ENCODE results near the gene RGS7.
"Not testable (repeated sequence)": the region's sequence is repeated elsewhere in the genome, so short reads cannot be mapped to it uniquely, and the experiment has no call there.

The RGS7 gene

DNA sequence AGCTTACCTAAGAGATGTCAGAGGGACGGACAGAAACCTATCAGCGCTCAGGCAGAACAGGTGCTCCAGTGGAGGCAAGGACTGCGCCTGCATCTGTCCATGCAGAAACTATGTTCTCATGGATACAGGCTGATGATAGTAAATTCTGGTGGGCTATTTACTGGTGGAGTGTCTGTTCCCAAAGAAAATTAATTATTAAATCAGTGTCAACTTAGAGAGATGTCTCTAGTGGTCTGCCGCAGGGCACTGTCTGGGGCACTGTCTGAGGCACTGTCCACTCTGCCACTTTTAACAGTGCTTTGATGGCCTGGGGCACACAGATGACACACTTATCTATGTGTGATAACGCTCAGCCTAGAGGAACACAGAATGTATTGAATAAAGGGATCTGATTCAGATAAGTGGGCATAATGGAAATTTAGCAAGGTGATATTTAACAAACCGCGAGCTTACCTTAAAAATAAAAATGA is 148.1 kb downstream of the RGS7 start:
- no peak for DNase-seq (ENCODE audit: low read depth)

GRCh38 chr1:241203817-241204216 is 153.2 kb downstream of the RGS7 start:
- no peak for DNase-seq (ENCODE audit: low read depth)

DNA sequence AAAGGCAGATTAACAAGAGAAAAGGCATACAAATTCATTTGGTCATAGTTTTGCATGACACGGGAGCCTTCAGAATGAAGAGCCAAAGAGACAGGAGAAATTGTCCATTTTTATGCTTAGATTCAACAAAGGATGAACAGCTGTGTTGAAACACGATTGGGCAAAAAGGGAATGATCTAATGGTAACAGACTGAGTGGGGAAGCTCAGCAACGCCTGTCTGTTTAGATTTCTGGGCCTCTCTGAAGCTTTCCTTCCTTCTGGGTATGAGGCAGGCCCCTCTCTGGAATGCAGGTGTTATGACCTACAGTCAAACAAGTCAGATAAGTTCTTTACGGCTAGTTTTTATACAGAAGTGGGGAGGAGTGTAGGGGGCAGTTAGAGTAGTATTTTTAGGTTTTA is 154.6 kb downstream of the RGS7 start:
- no peak for DNase-seq (ENCODE audit: low read depth)

GRCh38 chr1:241186716-241187115 is 170.3 kb downstream of the RGS7 start:
- DNase-seq (ENCODE audit: low read depth) = no peak

DNA sequence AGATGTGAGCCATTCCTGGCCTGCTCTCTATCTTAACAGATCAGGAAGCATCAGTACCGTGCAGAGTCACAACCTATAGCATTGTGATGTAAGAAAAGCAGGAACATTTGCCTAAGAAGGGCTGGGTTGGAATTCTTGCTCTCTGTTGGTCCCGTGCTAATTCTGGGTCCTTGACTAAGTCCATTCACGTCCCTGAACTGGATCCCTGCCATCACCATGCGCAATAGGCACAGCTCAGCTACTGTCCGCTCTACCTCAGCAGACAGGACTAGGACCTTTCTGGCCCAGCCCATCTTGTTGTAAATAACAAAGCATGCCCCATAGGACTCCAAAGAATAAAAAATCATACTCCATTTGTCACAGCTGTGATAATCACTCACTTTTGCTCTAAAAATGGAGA is 175.0 kb downstream of the RGS7 start:
- DNase-seq (ENCODE audit: low read depth) = no peak

GRCh38 chr1:241181471-241181870 is 175.5 kb downstream of the RGS7 start:
- DNase-seq (ENCODE audit: low read depth) = no peak

DNA sequence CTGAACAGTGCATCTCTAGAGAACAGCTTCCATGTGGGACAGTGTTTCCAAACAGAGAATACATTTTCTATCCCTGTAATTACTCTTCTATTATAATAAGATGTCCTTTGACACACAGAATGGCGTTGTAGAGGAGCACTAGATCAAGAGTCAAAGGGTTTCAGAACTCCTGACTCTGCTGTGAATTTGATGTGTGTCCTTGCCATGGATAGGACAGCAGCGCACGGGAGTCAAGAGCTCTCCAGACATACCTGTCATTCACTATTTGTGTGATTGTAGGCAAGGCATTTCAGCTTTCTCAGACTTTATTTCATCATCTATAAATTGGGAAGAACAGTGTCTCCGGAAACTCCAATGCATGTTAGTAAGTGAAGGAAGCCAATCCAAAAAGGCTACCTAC is 176.4 kb downstream of the RGS7 start:
- DNase-seq (ENCODE audit: low read depth) = no peak

DNA sequence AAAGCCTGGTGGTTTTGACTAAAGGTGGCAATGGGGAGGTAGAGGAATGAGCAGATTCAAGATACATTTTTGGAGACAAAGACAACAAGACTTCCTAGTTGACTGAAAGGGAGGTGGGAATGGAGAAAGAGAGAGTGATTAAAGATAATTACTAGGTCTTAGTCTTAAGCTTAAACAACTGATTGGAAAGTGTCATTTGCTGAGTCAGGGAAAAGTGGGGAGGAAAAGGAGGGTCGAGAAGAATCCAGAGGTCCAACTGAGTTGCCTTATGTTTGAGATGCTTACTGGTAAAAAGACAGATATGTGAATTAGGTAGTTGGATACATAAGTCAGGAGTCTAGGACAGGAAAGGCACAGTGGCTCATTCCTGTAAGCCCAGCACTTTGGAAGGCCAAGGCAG is 179.3 kb downstream of the RGS7 start:
- DNase-seq (ENCODE audit: low read depth) = no peak

DNA sequence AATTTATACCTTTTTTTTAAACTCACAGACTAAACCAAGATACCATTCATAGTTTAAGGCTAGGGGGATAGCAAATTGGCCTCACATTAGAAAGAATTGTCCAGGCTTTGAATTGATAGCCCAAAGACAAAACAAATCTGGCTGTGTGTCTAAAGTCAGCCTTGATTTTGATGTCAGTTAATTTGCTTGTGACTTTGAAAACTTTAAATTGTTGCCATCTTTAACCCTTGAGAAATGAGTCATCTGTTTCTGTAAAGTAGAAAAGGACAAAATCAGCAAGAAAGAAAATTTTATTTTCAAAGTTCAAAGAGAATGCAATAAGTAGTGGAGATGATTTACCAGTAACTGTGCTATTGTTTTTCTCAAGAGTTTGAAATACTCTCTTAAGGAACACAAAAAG is 184.5 kb downstream of the RGS7 start:
- DNase-seq (ENCODE audit: low read depth) = no peak

GRCh38 chr1:241171991-241172390 is 185.0 kb downstream of the RGS7 start:
- DNase-seq (ENCODE audit: low read depth) = no peak

DNA sequence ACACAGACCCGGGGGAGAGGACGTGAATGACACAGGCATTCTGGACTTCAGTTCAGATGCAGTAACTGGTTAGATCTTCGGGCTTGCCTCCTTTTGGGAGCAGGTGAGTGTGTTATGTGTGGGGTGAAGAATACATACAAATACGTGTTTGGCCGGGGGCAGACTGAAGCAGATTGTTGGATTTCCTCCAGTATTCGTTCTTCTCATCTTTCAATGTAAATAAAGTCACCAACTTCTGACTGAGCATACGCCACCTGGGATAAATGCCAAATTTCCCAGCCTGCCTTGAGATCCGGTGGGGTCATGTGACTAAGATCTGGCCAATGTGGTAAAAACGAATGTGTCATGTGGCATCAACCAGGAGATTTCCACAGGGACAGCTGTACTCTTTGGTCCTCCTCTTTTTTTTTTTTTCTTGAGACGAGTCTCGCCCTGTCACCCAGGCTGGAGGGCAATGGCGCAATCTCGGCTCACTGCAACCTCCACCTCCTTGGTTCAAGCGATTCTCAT is 189.8 kb downstream of the RGS7 start:
- DNase-seq (ENCODE audit: low read depth) = no peak

DNA sequence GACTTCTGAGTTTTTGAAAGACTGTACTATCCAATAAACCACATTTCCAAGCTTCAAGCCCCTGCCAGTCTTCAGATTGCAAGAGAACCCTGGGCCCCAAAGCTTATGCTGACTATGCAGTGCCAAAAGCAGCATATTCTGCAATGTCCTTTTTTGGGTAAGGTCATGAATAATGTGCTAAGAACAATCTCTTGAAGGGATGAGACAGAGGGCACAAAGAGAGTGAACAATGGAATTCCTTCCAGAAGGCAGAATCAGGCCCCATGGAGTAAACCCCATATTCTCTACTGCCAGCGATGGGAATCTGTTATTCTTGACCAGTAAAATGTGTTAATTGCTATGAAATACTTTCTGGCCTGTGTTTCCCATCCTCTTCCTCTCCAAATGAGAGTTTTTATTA is 190.4 kb downstream of the RGS7 start:
- DNase-seq (ENCODE audit: low read depth) = no peak

- not testable (repeated sequence) for DNase-seq (ENCODE audit: low read depth)
Measured at GRCh38 chr1:241165256-241165655, 191.7 kb downstream of the RGS7 start.

GRCh38 chr1:241163363-241163762 is 193.6 kb downstream of the RGS7 start:
- DNase-seq (ENCODE audit: low read depth) = no peak

DNA sequence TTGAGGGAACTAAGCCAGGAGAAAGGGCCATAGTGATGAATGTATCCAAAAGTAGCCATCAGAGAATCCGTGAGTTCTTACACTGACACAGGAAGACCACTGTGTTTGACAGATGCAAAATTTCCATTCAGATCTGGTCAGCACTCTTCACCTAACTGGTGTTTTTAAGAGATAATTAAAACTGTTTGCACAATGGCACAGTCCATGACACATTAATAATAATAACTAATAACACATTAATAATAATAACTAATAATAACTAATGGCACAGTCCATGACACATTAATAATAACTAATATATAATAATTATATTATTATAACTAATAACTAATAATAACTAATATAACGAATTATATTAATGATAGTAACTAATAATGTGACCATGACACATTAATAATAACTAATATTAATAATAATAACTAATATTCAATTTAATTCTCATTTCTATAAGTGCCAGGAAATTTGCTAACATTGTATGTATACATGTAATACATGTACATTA is 195.8 kb downstream of the RGS7 start:
- no peak for DNase-seq (ENCODE audit: low read depth)

DNA sequence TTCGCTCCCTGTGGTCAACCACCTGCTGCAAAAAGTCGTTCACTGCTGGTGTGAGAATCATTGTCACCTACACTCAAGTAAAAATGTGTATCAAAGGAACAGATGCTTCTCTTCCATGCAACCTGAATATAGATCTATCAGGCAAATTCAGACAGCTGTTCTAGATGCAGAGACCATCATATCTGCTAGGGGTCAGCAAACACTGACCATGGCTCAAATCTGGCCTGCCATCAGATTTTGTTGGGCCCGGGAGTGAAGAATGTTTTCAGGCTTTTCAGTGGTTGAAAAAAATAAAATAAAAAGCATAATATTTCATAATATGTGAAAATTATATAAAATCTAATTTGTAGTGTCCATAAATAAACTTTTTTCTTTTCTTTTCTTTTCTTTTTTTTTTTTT is 199.6 kb downstream of the RGS7 start:
- DNase-seq (ENCODE audit: low read depth) = no peak

- no peak for DNase-seq (ENCODE audit: low read depth)
Measured at GRCh38 chr1:241156231-241156965, 200.6 kb downstream of the RGS7 start.

GRCh38 chr1:241145881-241146280 is 211.1 kb downstream of the RGS7 start:
- no peak for DNase-seq (ENCODE audit: low read depth)

GRCh38 chr1:241143765-241144442 is 213.1 kb downstream of the RGS7 start:
- DNase-seq (ENCODE audit: low read depth) = no peak

DNA sequence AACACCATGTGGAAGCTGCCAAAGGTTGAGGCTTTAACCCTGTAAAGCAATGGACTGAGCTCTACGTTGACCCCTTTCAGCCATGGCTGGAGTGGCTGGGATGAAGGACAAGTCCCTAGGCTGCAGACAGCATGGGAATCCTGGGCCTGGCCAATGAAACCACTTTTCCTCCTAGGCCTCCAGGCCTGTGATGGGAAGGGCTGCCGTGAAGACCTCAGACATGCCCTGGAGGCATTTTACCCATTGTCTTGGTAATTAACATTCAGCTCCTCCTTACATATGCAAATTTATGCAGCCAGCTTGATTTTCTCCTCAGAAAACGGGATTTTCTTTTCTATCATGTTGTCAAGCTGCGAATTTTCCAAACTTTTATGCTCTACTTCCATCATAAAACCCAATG is 214.5 kb downstream of the RGS7 start:
- no peak for DNase-seq (ENCODE audit: low read depth)

- DNase-seq (ENCODE audit: low read depth) = not testable (repeated sequence)
Measured at GRCh38 chr1:241141646-241142045, 215.4 kb downstream of the RGS7 start.

DNA sequence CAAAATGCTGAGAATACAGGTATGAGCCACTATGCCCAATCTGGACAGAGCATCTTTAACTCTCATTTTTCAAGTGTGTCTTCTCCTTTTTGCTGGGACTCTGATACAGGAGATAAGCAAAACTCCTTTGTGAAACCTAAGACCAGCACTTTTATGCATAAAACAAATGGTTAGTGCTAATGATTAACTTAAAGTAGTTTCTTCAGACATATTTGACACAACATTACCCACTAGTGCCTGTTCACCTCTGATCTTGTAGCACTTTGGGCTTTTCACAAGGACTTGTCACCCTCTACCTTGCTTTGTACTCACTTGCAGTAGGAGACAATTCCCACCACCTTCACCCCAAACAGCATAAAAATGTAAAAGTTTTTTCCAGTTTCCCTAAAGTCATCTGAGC is 216.3 kb downstream of the RGS7 start:
- DNase-seq (ENCODE audit: low read depth) = no peak

GRCh38 chr1:241139047-241139446 is 218.0 kb downstream of the RGS7 start:
- no peak for DNase-seq (ENCODE audit: low read depth)
